Measurements from ENCODE around the gene PRRG2.

DNA sequence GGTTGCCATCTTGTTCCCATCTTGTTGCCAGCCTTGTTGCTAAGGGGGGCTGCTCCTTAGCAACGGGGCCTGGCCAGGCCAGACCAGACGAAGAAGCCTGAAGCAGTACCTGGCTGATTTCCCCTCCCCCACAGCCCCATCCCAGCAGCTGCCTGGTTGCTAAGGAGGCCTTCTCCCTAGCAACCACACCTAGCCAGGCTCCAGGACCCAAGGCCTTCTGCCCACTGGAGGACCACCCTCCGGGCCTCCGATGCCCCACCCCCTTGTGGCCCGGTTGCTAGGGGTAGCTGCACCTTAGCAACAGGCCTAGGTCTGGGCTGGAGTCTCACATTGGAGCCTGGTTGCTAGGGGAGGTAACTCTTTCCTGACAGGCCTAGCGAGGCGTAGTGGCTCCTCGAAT is 3.9 kb downstream of the PRRG2 start:
- TF ChIP-seq, protein P1, sequence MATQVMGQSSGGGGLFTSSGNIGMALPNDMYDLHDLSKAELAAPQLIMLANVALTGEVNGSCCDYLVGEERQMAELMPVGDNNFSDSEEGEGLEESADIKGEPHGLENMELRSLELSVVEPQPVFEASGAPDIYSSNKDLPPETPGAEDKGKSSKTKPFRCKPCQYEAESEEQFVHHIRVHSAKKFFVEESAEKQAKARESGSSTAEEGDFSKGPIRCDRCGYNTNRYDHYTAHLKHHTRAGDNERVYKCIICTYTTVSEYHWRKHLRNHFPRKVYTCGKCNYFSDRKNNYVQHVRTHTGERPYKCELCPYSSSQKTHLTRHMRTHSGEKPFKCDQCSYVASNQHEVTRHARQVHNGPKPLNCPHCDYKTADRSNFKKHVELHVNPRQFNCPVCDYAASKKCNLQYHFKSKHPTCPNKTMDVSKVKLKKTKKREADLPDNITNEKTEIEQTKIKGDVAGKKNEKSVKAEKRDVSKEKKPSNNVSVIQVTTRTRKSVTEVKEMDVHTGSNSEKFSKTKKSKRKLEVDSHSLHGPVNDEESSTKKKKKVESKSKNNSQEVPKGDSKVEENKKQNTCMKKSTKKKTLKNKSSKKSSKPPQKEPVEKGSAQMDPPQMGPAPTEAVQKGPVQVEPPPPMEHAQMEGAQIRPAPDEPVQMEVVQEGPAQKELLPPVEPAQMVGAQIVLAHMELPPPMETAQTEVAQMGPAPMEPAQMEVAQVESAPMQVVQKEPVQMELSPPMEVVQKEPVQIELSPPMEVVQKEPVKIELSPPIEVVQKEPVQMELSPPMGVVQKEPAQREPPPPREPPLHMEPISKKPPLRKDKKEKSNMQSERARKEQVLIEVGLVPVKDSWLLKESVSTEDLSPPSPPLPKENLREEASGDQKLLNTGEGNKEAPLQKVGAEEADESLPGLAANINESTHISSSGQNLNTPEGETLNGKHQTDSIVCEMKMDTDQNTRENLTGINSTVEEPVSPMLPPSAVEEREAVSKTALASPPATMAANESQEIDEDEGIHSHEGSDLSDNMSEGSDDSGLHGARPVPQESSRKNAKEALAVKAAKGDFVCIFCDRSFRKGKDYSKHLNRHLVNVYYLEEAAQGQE (IDR thresholded peaks at IDR 0.05; ENCODE audit: insufficient read depth in 1 of 2, low read depth in 2 of 2, low read length in 2 of 2): no peak
- TF ChIP-seq TAF1 (IDR thresholded peaks at IDR 0.05; ENCODE audit: borderline replicate concordance, insufficient read depth, low read length): no peak
- no peak for TF ChIP-seq POLR2AphosphoS5 (IDR thresholded peaks at IDR 0.05; ENCODE audit: low read depth, low read length)
- no peak for TF ChIP-seq SIN3A (IDR thresholded peaks at IDR 0.05; ENCODE audit: borderline replicate concordance, insufficient read depth, low read length)

Measured in PFSK-1 (cell line).